DMS 273 (cell line): ENCODE measurements around the gene RAB8B.

Experiments used
- DNase-seq: peaks from one replicate; lab custom pipeline; 2025; ENCODE audit not compliant: unreplicated experiment; lab: John Stamatoyannopoulos, UW

Gene RAB8B

GRCh38 chr15:63188926-63189871, at the start of gene RAB8B:
Gene RAB8B, plus strand, starts transcription at chr15:63189606. Its CDS starts 19 bp downstream, at chr15:63189625.
- peak; percentile 97 for DNase-seq

DNA sequence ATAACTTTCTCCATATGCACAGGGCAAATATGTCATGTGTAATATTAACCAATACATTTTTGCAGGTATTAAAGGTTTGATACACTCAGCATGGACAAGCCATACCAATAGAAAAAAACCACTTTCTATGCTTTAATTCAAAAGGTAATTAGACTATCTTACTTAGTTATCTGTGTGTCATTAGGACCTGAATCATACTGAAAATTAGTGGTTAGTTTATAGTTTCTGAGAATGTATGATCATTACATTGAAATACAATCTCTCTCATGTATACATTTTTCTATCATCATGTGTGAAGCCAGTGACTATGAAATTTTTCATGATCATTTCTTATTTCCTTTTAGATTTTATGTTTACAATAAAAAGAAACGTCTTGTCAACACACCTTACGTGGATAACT, 48.5 kb upstream of the RAB8B start:
- DNase-seq = no peak

GRCh38 chr15:63145426-63145825, 44.0 kb upstream of the RAB8B start:
- DNase-seq = no peak

- DNase-seq = peak; percentile 6
Observed at GRCh38 chr15:63146684-63147083, 42.7 kb upstream of the RAB8B start.

- DNase-seq = no peak
Observed at GRCh38 chr15:63151665-63152064, 37.7 kb upstream of the RAB8B start.

DNA sequence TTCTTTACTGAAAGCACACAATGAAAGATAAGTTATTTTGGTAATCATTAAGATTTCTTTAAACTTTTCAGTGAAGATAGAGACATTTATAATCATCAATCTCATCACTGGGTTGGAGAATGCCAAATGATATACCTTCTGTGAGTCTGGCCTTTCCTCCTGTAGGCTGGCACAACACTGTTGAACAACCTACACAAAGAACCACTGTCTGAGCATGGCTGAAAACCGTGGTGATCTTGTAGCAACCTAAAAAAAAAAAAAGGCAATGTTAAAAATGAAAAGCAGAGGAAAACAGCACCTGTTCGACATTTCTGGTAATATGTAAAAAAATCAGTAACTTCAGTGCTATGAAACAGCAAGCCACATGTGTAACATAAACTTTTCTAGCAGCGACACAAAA, 33.9 kb upstream of the RAB8B start:
- DNase-seq = no peak

- DNase-seq = no peak
Observed at GRCh38 chr15:63156086-63156710, 33.2 kb upstream of the RAB8B start.

DNA sequence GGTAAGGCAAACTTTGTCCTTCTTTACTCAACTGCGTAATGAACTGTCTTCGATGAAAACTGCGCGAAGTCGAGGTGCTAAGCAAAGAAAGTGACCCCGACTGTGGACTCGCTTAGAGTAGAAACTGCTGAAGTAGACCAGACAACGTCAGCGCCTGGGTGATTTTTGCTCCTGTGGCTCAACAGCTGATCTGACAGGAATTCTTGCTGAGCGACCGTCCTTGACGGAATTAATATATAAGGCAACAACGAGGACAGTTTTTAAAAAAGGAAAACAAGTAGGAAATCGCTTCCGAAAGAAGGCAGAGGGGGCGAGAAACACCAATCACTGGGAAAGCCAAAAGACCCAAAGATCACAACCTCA, 32.7 kb upstream of the RAB8B start:
- DNase-seq = peak; percentile 51

GRCh38 chr15:63157118-63157843, 32.1 kb upstream of the RAB8B start, which contains the start of gene RPS27L:
Gene RPS27L, minus strand, starts transcription at chr15:63157477. Its CDS starts 72 bp downstream, at chr15:63157405.
- peak; percentile 92 for DNase-seq

- DNase-seq = peak; percentile 58
Observed at GRCh38 chr15:63157891-63158431, 31.4 kb upstream of the RAB8B start.

- DNase-seq = no peak
Observed at GRCh38 chr15:63160638-63161037, 28.8 kb upstream of the RAB8B start.

- no peak for DNase-seq
Observed at GRCh38 chr15:63163217-63163616, 26.2 kb upstream of the RAB8B start.

GRCh38 chr15:63165166-63165859, 24.1 kb upstream of the RAB8B start:
- DNase-seq = no peak

DNA sequence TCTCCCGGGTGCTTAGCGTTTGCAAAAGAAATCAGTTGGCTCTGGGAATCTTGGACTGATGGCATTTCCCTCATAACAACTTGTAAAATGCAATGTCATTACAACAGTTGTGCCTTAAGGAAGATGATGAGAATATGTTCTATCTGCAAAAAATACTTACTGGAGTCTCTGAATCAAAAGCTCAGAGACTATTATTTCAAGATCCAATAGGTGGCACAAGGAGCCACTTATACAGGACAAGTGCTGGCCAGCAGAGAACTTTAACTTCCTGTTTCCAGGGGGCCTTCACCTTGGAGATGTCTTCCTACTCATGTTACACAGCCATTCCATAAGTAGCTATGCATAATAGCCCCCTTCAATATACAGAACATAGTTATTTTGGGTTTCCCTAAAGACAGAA, 23.2 kb upstream of the RAB8B start:
- peak; percentile 33 for DNase-seq

DNA sequence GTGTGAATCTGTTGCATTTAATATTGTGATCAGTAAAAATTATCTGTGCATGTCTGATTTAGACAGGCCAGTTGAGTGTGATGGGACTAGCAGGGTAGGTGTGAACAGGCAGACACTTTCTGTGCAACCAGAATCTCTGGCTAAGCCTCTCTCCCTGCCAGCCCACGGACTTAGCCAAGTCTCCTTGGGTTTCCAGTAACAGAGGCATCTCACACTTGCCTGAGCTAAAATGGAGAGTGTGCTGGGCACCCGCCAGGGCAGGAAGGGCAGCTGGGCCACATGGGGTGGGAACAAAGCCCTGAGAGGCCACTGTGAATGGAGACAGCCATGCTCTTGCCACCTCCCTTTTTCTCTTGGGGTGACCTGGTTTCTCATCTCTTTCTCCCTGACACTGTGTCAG, 19.6 kb upstream of the RAB8B start:
- DNase-seq = peak; percentile 11

DNA sequence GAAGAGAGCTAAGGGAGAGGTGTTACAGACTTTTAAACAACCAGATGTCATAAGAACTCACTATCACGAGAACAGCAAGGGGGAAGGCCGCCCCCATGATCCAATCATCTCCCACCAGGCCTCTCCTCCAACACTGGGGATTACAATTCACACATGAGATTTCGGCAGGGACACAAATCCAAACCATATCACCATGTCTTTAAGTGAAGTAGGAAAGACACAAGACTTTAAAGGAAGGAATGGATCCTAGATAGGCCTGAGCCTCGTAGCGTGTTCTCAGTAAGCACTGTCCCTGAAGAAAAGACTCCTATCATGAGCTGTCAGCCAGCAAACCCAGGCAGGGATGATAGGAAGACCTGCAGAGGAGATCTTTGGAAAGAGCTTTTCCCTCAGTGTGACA, 17.0 kb upstream of the RAB8B start:
- DNase-seq = no peak

GRCh38 chr15:63172851-63173451, 16.5 kb upstream of the RAB8B start:
- DNase-seq = peak; percentile 60

DNA sequence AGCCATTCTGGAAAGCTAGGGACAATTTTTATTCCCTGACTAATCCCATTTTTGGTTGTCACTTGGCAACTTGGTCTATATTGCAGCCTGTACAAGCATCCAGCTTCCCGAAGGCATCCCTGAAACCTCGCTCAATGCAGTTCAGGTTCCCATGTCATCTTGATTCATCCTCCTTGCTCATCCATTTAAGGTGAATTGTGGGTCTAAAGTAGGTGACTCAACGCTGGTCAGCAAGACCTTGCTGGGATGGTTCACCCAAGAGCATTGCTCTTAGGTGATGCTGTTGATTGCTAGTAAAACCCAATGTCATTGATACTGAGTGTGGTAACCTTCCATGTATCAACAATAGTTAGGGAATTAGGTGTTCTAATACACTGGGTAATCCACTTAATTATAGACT, 13.1 kb upstream of the RAB8B start:
- DNase-seq = no peak

DNA sequence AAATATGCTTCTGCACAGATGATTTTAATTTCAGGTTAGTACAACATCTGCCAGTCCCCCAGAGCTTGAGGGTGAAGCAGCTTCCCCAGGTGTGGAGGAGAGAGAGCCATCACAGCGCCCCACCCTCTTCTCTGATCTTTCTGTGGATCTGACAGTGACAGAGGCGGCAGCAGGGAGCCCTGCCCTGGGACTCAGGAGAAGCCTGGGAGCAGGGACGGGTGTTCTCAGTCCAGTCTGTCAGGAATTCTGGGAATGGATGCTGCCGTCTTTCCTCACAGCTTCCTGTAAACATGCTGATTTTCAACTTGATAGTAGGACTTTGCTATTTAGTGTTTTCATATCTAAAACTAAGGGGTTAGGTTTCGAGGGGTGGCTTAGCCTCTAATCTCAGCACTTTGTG, 11.4 kb upstream of the RAB8B start:
- DNase-seq = no peak

GRCh38 chr15:63180746-63181145, 8.7 kb upstream of the RAB8B start:
- no peak for DNase-seq
